H9 (cell line): Measurements from ENCODE around the gene INTS4. TPM values are rescaled to one million over a fixed set of nuclear protein-coding genes. Genes with fewer than 3 reads are reported as not detected.

Source experiments
- DNase-seq: peaks from one replicate; pipeline ENCODE4 v3.0.0-alpha.2; 2017
- H2AFZ ChIP-seq: one replicate; pipeline ENCODE4 v1.6.1; 2013; ENCODE audit warnings: mild to moderate bottlenecking, low read length, control low read depth, moderate library complexity
- H2AK5ac ChIP-seq: 2 replicates; pipeline ENCODE4 v1.6.1; 2013; ENCODE audit warnings: low read length, control low read depth, mixed read lengths; ENCODE audit not compliant: insufficient read length
- H2BK120ac ChIP-seq: one replicate; pipeline ENCODE4 v1.6.1; 2013; ENCODE audit warnings: low read depth, mild to moderate bottlenecking, low read length, control low read depth, inconsistent platforms; ENCODE audit not compliant: poor library complexity, severe bottlenecking
- H2BK12ac ChIP-seq: 2 replicates; pipeline ENCODE4 v1.6.1; 2013; ENCODE audit warnings: low read length, control low read depth, mixed read lengths, low read depth; ENCODE audit not compliant: insufficient read length
- H2BK15ac ChIP-seq: 2 replicates; pipeline ENCODE4 v1.6.1; 2013; ENCODE audit warnings: low read depth, low read length, control low read depth
- H2BK20ac ChIP-seq: one replicate; pipeline ENCODE4 v1.6.1; 2013; ENCODE audit warnings: low read depth, mild to moderate bottlenecking, low read length, control low read depth, inconsistent platforms; ENCODE audit not compliant: poor library complexity, severe bottlenecking
- H2BK5ac ChIP-seq: 2 replicates; pipeline ENCODE4 v1.6.1; 2013; ENCODE audit warnings: low read length, control low read depth, mixed read lengths; ENCODE audit not compliant: insufficient read length
- H3K14ac ChIP-seq: 2 replicates; pipeline ENCODE4 v1.6.1; 2013; ENCODE audit warnings: low read length, control low read depth; ENCODE audit not compliant: insufficient read depth
- H3K18ac ChIP-seq: 2 replicates; pipeline ENCODE4 v1.6.1; 2013; ENCODE audit warnings: low read depth, mild to moderate bottlenecking, mixed read lengths, low read length, control low read depth; ENCODE audit not compliant: insufficient read length
- H3K23ac ChIP-seq: 2 replicates; pipeline ENCODE4 v1.6.1; 2013; ENCODE audit warnings: low read length, control low read depth, mixed read lengths, low read depth; ENCODE audit not compliant: insufficient read length
- H3K23me2 ChIP-seq: 2 replicates; pipeline ENCODE4 v1.6.1; 2013; ENCODE audit warnings: low read depth, mild to moderate bottlenecking, mixed read lengths, low read length, control low read depth; ENCODE audit not compliant: insufficient read length, poor library complexity, severe bottlenecking
- H3K27ac ChIP-seq: 2 replicates; pipeline ENCODE4 v1.5.1; 2013; ENCODE audit warnings: low read length, control low read depth, mixed read lengths, low read depth; ENCODE audit not compliant: insufficient read length
- H3K27me3 ChIP-seq: 2 replicates; pipeline ENCODE4 v1.6.1; 2013; ENCODE audit warnings: low read length, control low read depth, inconsistent platforms; ENCODE audit not compliant: insufficient read depth
- H3K4ac ChIP-seq: 2 replicates; pipeline ENCODE4 v1.6.1; 2013; ENCODE audit warnings: low read depth, mild to moderate bottlenecking, control low read depth, inconsistent platforms, low read length, moderate library complexity
- H3K4me1 ChIP-seq: 2 replicates; pipeline ENCODE4 v1.6.1; 2013; ENCODE audit warnings: low read length, control low read depth, inconsistent platforms; ENCODE audit not compliant: insufficient read depth
- H3K4me2 ChIP-seq: 2 replicates; pipeline ENCODE4 v1.6.1; 2013; ENCODE audit warnings: low read length, control low read depth, mixed read lengths; ENCODE audit not compliant: insufficient read length, insufficient read depth
- H3K56ac ChIP-seq: 2 replicates; pipeline ENCODE4 v1.6.1; 2013; ENCODE audit warnings: low read depth, mild to moderate bottlenecking, mixed read lengths, low read length, control low read depth; ENCODE audit not compliant: insufficient read length
- H3K79me1 ChIP-seq: 2 replicates; pipeline ENCODE4 v1.6.1; 2013; ENCODE audit warnings: low read depth, mild to moderate bottlenecking, moderate library complexity, low read length, control low read depth, inconsistent platforms; ENCODE audit not compliant: insufficient read depth, poor library complexity, severe bottlenecking
- H3K79me2 ChIP-seq: 2 replicates; pipeline ENCODE4 v1.6.1; 2013; ENCODE audit warnings: low read length, control low read depth, inconsistent platforms; ENCODE audit not compliant: insufficient read depth
- H3K9ac ChIP-seq: 2 replicates; pipeline ENCODE4 v1.6.1; 2013; ENCODE audit warnings: low read length, control low read depth, mixed read lengths; ENCODE audit not compliant: insufficient read length; ENCODE audit errors: extremely low read depth
- H3K9me3 ChIP-seq: one replicate; pipeline ENCODE4 v1.6.1; 2013; ENCODE audit warnings: low read depth, low read length, inconsistent platforms; ENCODE audit not compliant: control insufficient read depth
- H3T11ph ChIP-seq: one replicate; pipeline ENCODE4 v1.6.1; 2013; ENCODE audit warnings: mild to moderate bottlenecking, low read length, control low read depth, inconsistent platforms
- H4K20me1 ChIP-seq: one replicate; pipeline ENCODE4 v1.6.1; 2013; ENCODE audit not compliant: control insufficient read depth, insufficient read length, insufficient read depth
- H4K5ac ChIP-seq: 2 replicates; pipeline ENCODE4 v1.6.1; 2013; ENCODE audit warnings: low read depth, mild to moderate bottlenecking, mixed read lengths, low read length, control low read depth; ENCODE audit not compliant: insufficient read length
- H4K8ac ChIP-seq: replicated peaks from 2 replicates; pipeline ENCODE4 v1.6.1; 2013; ENCODE audit warnings: low read length, control low read depth, mixed read lengths, low read depth; ENCODE audit not compliant: insufficient read length
- H4K91ac ChIP-seq: 2 replicates; pipeline ENCODE4 v1.6.1; 2013; ENCODE audit warnings: low read depth, mild to moderate bottlenecking, moderate library complexity, mixed read lengths, low read length, control low read depth; ENCODE audit not compliant: insufficient read length
- H3K27ac Mint-ChIP-seq, 3 experiments: 2 replicates in 2 of 3; 3 replicates in 1 of 3; pipeline ENCODE4 v1.8.0; 2020 to 2021; ENCODE audit warnings: mixed read lengths in 3 of 3, mild to moderate bottlenecking in 1 of 3, moderate library complexity in 1 of 3
- H3K27me3 Mint-ChIP-seq: 2 replicates; pipeline ENCODE4 v1.8.0; 2021; ENCODE audit warnings: low read depth, mild to moderate bottlenecking, moderate library complexity, mixed read lengths
- H3K36me3 Mint-ChIP-seq, 3 experiments: 2 replicates in 2 of 3; 3 replicates in 1 of 3; pipeline ENCODE4 v1.8.0; 2020 to 2021; ENCODE audit warnings: low read depth in 3 of 3, mixed read lengths in 3 of 3; ENCODE audit not compliant: insufficient read depth in 1 of 3
- H3K4me1 Mint-ChIP-seq, 2 experiments: 2 replicates each; pipeline ENCODE4 v1.8.0; 2020; ENCODE audit warnings: mixed read lengths in 2 of 2
- H3K4me3 Mint-ChIP-seq, 2 experiments: 2 replicates in 1 of 2; 3 replicates in 1 of 2; pipeline ENCODE4 v1.8.0; 2020 to 2021; ENCODE audit warnings: mild to moderate bottlenecking in 2 of 2, mixed read lengths in 2 of 2, moderate library complexity in 1 of 2
- H3K9me3 Mint-ChIP-seq, 2 experiments: 2 replicates in 1 of 2; 3 replicates in 1 of 2; pipeline ENCODE4 v1.8.0; 2020; ENCODE audit warnings: mild to moderate bottlenecking in 2 of 2, mixed read lengths in 2 of 2, moderate library complexity in 1 of 2
- CTCF ChIP-seq: fragments of 200-600 bp; sonication (generic); conservative IDR thresholded peaks from 3 replicates; pipeline ENCODE4 v1.8.0; 2021; ENCODE audit warnings: antibody characterized with exemption, mild to moderate bottlenecking
- WGBS: extraction: QIAGEN DNeasy Blood & Tissue Kit; methylation state at CpG from one replicate; pipeline ENCODE4 v1.1.7; 2013; ENCODE audit warnings: missing lambda C conversion rate, low lambda C conversion rate, mixed read lengths; ENCODE audit not compliant: insufficient read length; ENCODE audit errors: extremely low coverage; 5-methylcytosine and 5-hydroxymethylcytosine counted together
- total RNA-seq: library from RNA; stranded (reverse); gene quantifications from 2 replicates; pipeline ENCODE4 v1.2.1, GENCODE V29; 2021

Gene INTS4
- total RNA-seq, 1 experiment from 2014 or later, result 38.6 TPM

- Histone ChIP-seq H3K27ac (no peak overlapping the region), H3K18ac (no peak overlapping the region), H3K4ac (no peak overlapping the region), H4K20me1 (no peaks in the 10 kb centered on the region), H2BK5ac (no peak overlapping the region), H4K8ac (no peak overlapping the region), H4K5ac (no peak overlapping the region), H2AK5ac (no peak overlapping the region), H2BK15ac (no peak overlapping the region), H2BK20ac (no peak overlapping the region), H3K79me2 (no peaks in the 10 kb centered on the region), H3K56ac (no peak overlapping the region), H2BK12ac (no peak overlapping the region), H3K9me3 (no peaks in the 10 kb centered on the region), H3K27me3 (no peaks in the 10 kb centered on the region), H3K14ac (no peak overlapping the region), H3K23ac (no peak overlapping the region), H4K91ac (no peak overlapping the region), H3K79me1 (no peaks in the 10 kb centered on the region), H3K4me1 (peaks cover 2% of the 10 kb centered on the region; the same call in 1 of the 2 replicates), H2AFZ (no peak overlapping the region), H3K9ac (no peak overlapping the region), H3T11ph (no peak overlapping the region), H3K23me2 (no peaks in the 10 kb centered on the region), H2BK120ac (no peak overlapping the region), H3K4me2 (no peak overlapping the region)
- Mint-ChIP-seq H3K4me3 (no peak overlapping the region), H3K36me3 (peaks cover 0 to 30% (median 4%) of the 10 kb centered on the region in 3 experiments; a peak in 4 of 7 replicates), H3K4me1 (peaks cover 14 to 16% of the 10 kb centered on the region in 2 experiments), H3K27me3 (no peaks in the 10 kb centered on the region), H3K27ac (peak overlapping the region; percentile 21 to 93 (median 73); a peak in 5 of 7 replicates), H3K9me3 (no peaks in the 10 kb centered on the region)
- TF ChIP-seq CTCF, result no peak
- DNase-seq, result no peak
- no CpG with 5 or more reads among the region's 3 CpGs for WGBS
Measured at GRCh38 chr11:77876045-77876444, 118.4 kb downstream of the INTS4 start.
